ENCODE data around the gene DIP2C. TPM values are rescaled to one million over a fixed set of nuclear protein-coding genes. Genes with fewer than 3 reads are reported as not detected.

The DIP2C gene
- total RNA-seq, 2 donors from 2014 or later = 12.3 to 41.8 TPM

DNA sequence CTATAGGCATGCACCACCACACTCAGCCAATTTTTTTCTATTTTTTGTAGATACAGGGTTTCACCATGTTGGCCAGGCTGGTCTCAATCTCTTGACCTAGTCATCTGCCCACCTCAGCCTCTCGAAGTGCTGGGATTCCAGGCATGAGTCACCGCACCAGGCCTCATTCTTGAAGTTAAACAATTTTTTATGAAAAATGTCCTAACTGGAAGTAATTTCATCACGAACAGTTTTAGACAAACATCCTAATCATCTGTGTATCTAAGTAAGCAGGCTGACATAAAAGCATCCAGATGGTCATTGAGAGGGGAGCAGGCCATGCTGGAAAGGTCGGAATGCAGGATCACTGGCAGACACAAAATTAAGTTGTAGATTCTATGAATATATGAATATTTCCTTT is 285.1 kb downstream of the DIP2C start:
- no peaks in the 10 kb centered on the region for H3K27me3 ChIP-seq (replicated peaks; ENCODE audit: insufficient read depth)
- TF ChIP-seq POLR2AphosphoS5 (IDR thresholded peaks at IDR 0.05) = no peak
- TF ChIP-seq POLR2A (IDR thresholded peaks at IDR 0.05) = no peak
- TF ChIP-seq CTCF (IDR thresholded peaks at IDR 0.05) = no peak
- DNase-seq (ENCODE audit: low spot score) = no peak
- WGBS = 84% methylated on average over 4 of the region's 4 CpGs
- intact Hi-C loops (cut with DNase I) = no loop called here
- no peak overlapping the region for H3K4me3 ChIP-seq
- no peaks in the 10 kb centered on the region for H3K4me1 ChIP-seq (replicated peaks)
- H3K36me3 ChIP-seq = no peaks in the 10 kb centered on the region
- H3K9me3 ChIP-seq = no peaks in the 10 kb centered on the region
- H3K27ac ChIP-seq = no peak overlapping the region

DNA sequence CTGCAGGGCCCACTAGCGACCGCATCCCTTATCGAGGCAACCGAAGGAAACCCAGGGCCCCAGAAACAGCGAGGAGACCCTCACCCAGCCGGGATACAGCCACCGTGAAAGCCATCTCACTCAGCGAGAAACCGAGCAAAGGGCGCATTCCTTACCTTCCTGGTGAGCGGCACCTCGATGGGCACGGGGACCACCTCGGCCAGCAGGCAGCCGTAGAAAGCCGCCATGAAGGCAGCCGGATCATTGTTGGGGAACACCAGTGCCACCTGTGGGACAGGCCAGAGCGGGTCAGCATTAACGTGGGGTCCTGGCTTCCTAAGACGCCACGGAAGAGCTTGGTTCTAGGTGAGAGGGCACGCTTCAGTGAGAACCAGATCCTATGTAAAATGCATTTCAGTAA is 290.5 kb downstream of the DIP2C start:
- Histone ChIP-seq H3K27ac (no peak overlapping the region), H3K27me3 (replicated peaks; ENCODE audit: insufficient read depth) (no peaks in the 10 kb centered on the region), H3K9me3 (no peaks in the 10 kb centered on the region), H3K36me3 (no peaks in the 10 kb centered on the region), H3K4me1 (replicated peaks) (no peaks in the 10 kb centered on the region), H3K4me3 (no peak overlapping the region)
- DNase-seq (ENCODE audit: low spot score) = no peak
- 90% methylated on average over 22 of the region's 22 CpGs for WGBS
- TF ChIP-seq POLR2A (IDR thresholded peaks at IDR 0.05) (no peak), CTCF (IDR thresholded peaks at IDR 0.05) (no peak), POLR2AphosphoS5 (IDR thresholded peaks at IDR 0.05) (no peak)
- intact Hi-C loops (cut with DNase I) = no loop called here

GRCh38 chr10:397321-398068 is 292.0 kb downstream of the DIP2C start:
- no peak for TF ChIP-seq CTCF (IDR thresholded peaks at IDR 0.05)
- no peak for TF ChIP-seq POLR2A (IDR thresholded peaks at IDR 0.05)
- TF ChIP-seq POLR2AphosphoS5 (IDR thresholded peaks at IDR 0.05) = no peak
- WGBS = 76% methylated on average over 18 of the region's 18 CpGs
- Histone ChIP-seq H3K9me3 (no peaks in the 10 kb centered on the region), H3K4me3 (no peak overlapping the region), H3K27me3 (replicated peaks; ENCODE audit: insufficient read depth) (no peaks in the 10 kb centered on the region), H3K36me3 (no peaks in the 10 kb centered on the region), H3K27ac (no peak overlapping the region), H3K4me1 (replicated peaks) (no peaks in the 10 kb centered on the region)
- intact Hi-C loops (cut with DNase I) = no loop called here
- DNase-seq (ENCODE audit: low spot score) = no peak

DNA sequence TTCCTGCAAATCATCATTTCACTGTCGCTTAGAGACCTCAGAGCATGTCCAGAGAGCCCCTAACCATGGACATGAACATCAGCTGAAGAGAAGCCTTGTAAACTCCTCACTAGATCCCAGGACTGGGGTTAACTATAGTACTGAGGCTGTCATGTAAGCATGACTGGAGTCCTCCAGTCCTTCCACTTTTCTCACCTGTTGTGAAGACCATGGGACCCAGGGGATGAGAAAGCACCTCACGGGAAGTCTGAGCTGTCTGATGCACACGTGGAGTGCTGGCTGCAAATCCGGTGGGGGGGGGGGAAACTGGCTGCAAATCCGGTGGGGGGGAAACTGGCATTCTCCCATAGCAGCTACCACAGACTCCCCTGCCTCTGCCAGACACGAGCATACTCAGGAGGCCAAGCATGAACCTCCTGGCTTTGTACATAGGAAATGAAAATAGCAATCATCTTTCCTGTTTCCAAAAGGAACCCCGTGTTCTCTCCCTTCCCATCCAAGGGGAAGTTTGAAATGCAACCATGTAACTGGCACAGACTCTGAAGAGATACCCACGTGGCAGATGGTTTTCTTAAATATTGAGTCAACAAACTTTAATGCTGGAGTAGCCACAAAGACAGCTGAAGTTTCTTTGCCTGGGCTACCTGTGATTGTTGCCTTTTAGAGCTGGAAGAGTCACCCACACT is 292.8 kb downstream of the DIP2C start:
- Histone ChIP-seq H3K4me3 (no peak overlapping the region), H3K27me3 (replicated peaks; ENCODE audit: insufficient read depth) (no peaks in the 10 kb centered on the region), H3K36me3 (no peaks in the 10 kb centered on the region), H3K4me1 (replicated peaks) (no peaks in the 10 kb centered on the region), H3K9me3 (no peaks in the 10 kb centered on the region), H3K27ac (no peak overlapping the region)
- no peak for DNase-seq (ENCODE audit: low spot score)
- TF ChIP-seq POLR2AphosphoS5 (IDR thresholded peaks at IDR 0.05) = peak; percentile 34
- TF ChIP-seq POLR2A (IDR thresholded peaks at IDR 0.05) = no peak
- TF ChIP-seq CTCF (IDR thresholded peaks at IDR 0.05) = no peak
- WGBS = 23% methylated on average over 8 of the region's 8 CpGs
- intact Hi-C loops (cut with DNase I) = no loop called here

- H3K4me3 ChIP-seq = no peak overlapping the region
- no peak for DNase-seq (ENCODE audit: low spot score)
- no peak for TF ChIP-seq POLR2AphosphoS5 (IDR thresholded peaks at IDR 0.05)
- TF ChIP-seq POLR2A (IDR thresholded peaks at IDR 0.05) = no peak
- no peak for TF ChIP-seq CTCF (IDR thresholded peaks at IDR 0.05)
- no peaks in the 10 kb centered on the region for H3K36me3 ChIP-seq
- 49% methylated on average over 5 of the region's 5 CpGs for WGBS
- intact Hi-C loops (cut with DNase I) = no loop called here
- no peak overlapping the region for H3K27ac ChIP-seq
- H3K27me3 ChIP-seq (replicated peaks; ENCODE audit: insufficient read depth) = no peaks in the 10 kb centered on the region
- H3K4me1 ChIP-seq (replicated peaks) = no peaks in the 10 kb centered on the region
- no peaks in the 10 kb centered on the region for H3K9me3 ChIP-seq
Measured at GRCh38 chr10:396107-396506, 293.4 kb downstream of the DIP2C start.

All from prostate gland (tissue), 2 donors.